GM12878 (cell line): ENCODE results near the gene OLFM2.

Source experiments
- MXI1 ChIP-seq: fragments of 150-350 bp; IDR thresholded peaks from 2 replicates; pipeline ENCODE4 v1.6.1; 2011; ENCODE audit warnings: low read depth, mild to moderate bottlenecking, inconsistent platforms, low read length, improper control_type of control experiment
- SMAD1 ChIP-seq: fragments of 450-650 bp; IDR thresholded peaks from 2 replicates; pipeline ENCODE4 v1.6.1; 2018; ENCODE audit warnings: mild to moderate bottlenecking, low read depth; ENCODE audit not compliant: partially characterized antibody
- TF ChIP-seq, protein P1 (sequence below), 3 experiments: IDR thresholded peaks in 2 of 3; conservative IDR thresholded peaks in 1 of 3; 2 replicates each; pipeline ENCODE4 v1.5.1; 2011; ENCODE audit warnings: low read depth in 3 of 3, low read length in 3 of 3, mild to moderate bottlenecking in 3 of 3, control low read depth in 2 of 3, moderate library complexity in 2 of 3, inconsistent platforms in 1 of 3, mixed read lengths in 1 of 3; ENCODE audit not compliant: control insufficient read depth in 2 of 3, insufficient read depth in 1 of 3; ENCODE audit errors: extremely low read depth in 1 of 3

DNA sequence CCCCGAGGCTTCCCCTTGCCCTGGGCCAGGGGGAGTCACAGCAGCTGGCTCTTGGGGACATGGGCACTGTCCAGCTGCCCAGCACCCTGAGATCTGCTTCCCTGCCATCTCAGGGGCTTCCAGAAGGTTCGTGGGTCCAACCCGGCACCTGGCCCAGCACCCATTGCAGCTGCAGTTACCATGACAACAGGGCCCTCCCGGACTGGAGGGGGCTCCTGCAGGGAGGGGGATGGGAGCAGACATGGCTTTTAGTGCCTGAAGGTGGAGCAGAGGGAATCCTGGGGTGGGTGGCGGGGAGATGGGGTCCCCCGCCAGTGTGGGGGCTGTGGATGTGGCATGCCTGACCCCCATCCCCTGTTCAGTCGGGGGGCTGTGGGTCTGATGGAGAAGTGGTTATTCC, 86.5 kb downstream of the OLFM2 start:
- no peak for TF ChIP-seq SMAD1
- TF ChIP-seq MXI1, result no peak
- TF ChIP-seq, protein P1, sequence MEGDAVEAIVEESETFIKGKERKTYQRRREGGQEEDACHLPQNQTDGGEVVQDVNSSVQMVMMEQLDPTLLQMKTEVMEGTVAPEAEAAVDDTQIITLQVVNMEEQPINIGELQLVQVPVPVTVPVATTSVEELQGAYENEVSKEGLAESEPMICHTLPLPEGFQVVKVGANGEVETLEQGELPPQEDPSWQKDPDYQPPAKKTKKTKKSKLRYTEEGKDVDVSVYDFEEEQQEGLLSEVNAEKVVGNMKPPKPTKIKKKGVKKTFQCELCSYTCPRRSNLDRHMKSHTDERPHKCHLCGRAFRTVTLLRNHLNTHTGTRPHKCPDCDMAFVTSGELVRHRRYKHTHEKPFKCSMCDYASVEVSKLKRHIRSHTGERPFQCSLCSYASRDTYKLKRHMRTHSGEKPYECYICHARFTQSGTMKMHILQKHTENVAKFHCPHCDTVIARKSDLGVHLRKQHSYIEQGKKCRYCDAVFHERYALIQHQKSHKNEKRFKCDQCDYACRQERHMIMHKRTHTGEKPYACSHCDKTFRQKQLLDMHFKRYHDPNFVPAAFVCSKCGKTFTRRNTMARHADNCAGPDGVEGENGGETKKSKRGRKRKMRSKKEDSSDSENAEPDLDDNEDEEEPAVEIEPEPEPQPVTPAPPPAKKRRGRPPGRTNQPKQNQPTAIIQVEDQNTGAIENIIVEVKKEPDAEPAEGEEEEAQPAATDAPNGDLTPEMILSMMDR (IDR thresholded peaks at IDR 0.05 in 2 of 3, conservative IDR thresholded peaks at IDR 0.05 in 1 of 3; ENCODE audit: control insufficient read depth in 2 of 3, extremely low read depth in 1 of 3, insufficient read depth in 1 of 3, low read depth in 3 of 3, low read length in 3 of 3), result no peak
